GM23338 (cell line): ENCODE measurements around the gene RNF220. TPM values are rescaled to one million over a fixed set of nuclear protein-coding genes. Genes with fewer than 3 reads are reported as not detected.

Experiments used
- ATAC-seq: fragments of 200-7000 bp; cut with Tn5 transposase; 3 replicates; pipeline ENCODE4 v1.9.1; 2020
- DNase-seq: peaks from one replicate; pipeline ENCODE4 v3.0.0-alpha.2; 2015; ENCODE audit warnings: low spot score
- H2AFZ ChIP-seq: fragments of 200-600 bp; sonication (generic); 2 replicates; pipeline ENCODE4 v1.8.0; 2016; ENCODE audit warnings: antibody characterized with exemption, mild to moderate bottlenecking, moderate library complexity
- H3F3A ChIP-seq: fragments of 200-600 bp; sonication (generic); replicated peaks from 2 replicates; pipeline ENCODE4 v1.8.0; 2017; ENCODE audit warnings: antibody characterized with exemption, mixed run types, low read depth
- H3K27ac ChIP-seq: fragments of 200-600 bp; sonication (generic); 2 replicates; pipeline ENCODE4 v1.6.1; 2016; ENCODE audit warnings: low read depth
- H3K27me3 ChIP-seq: fragments of 200-600 bp; sonication (generic); 2 replicates; pipeline ENCODE4 v1.8.0; 2016; ENCODE audit warnings: mild to moderate bottlenecking, mixed run types, moderate library complexity; ENCODE audit not compliant: insufficient read depth
- H3K36me3 ChIP-seq: fragments of 200-600 bp; sonication (generic); 2 replicates; pipeline ENCODE4 v1.8.0; 2016; ENCODE audit warnings: mild to moderate bottlenecking; ENCODE audit not compliant: insufficient read depth
- H3K4me1 ChIP-seq: fragments of 200-600 bp; sonication (generic); 2 replicates; pipeline ENCODE4 v1.8.0; 2016; ENCODE audit warnings: mild to moderate bottlenecking, moderate library complexity; ENCODE audit not compliant: insufficient read depth
- H3K4me2 ChIP-seq: fragments of 200-600 bp; sonication (generic); 2 replicates; pipeline ENCODE4 v1.7.1; 2017; ENCODE audit warnings: mixed run types
- H3K4me3 ChIP-seq: fragments of 200-600 bp; sonication (generic); 2 replicates; pipeline ENCODE4 v1.6.1; 2016; ENCODE audit warnings: mixed run types
- H3K79me2 ChIP-seq: fragments of 200-600 bp; sonication (generic); replicated peaks from 2 replicates; pipeline ENCODE4 v1.8.0; 2017; ENCODE audit warnings: mild to moderate bottlenecking; ENCODE audit not compliant: insufficient read depth
- H3K9me2 ChIP-seq: fragments of 200-600 bp; sonication (generic); 2 replicates; pipeline ENCODE4 v1.8.0; 2017; ENCODE audit not compliant: insufficient read depth
- H4K20me1 ChIP-seq: fragments of 200-600 bp; sonication (generic); replicated peaks from 2 replicates; pipeline ENCODE4 v1.8.0; 2017; ENCODE audit warnings: mild to moderate bottlenecking; ENCODE audit not compliant: insufficient read depth
- H3K27ac Mint-ChIP-seq: 2 replicates; pipeline ENCODE4 v1.8.0; 2020; ENCODE audit warnings: inconsistent platforms, mild to moderate bottlenecking, moderate library complexity, mixed read lengths
- H3K27me3 Mint-ChIP-seq: 3 replicates; pipeline ENCODE4 v1.8.0; 2022; ENCODE audit warnings: low read depth, mild to moderate bottlenecking, moderate library complexity, mixed read lengths, inconsistent platforms; ENCODE audit not compliant: insufficient read depth, poor library complexity
- H3K36me3 Mint-ChIP-seq: 3 replicates; pipeline ENCODE4 v1.8.0; 2021; ENCODE audit warnings: low read depth, mild to moderate bottlenecking, inconsistent platforms, moderate library complexity, mixed read lengths
- H3K4me1 Mint-ChIP-seq: 3 replicates; pipeline ENCODE4 v1.8.0; 2020; ENCODE audit warnings: mild to moderate bottlenecking, inconsistent platforms, mixed read lengths
- H3K4me3 Mint-ChIP-seq: 3 replicates; pipeline ENCODE4 v1.8.0; 2021; ENCODE audit warnings: moderate library complexity, mild to moderate bottlenecking, inconsistent platforms, mixed read lengths
- H3K9me3 Mint-ChIP-seq: 3 replicates; pipeline ENCODE4 v1.8.0; 2020; ENCODE audit warnings: moderate library complexity, mild to moderate bottlenecking, inconsistent platforms, mixed read lengths
- STAT1 ChIP-seq: IDR thresholded peaks from one replicate; pipeline ENCODE4 v1.6.1; 2016; ENCODE audit warnings: antibody characterized with exemption; ENCODE audit not compliant: unreplicated experiment
- polyA plus RNA-seq: library from polyadenylated mRNA; unstranded; fragments of >200 nt; fragmentation: Nextera tagmentation; extraction: Ambion mirVana; gene quantifications from 2 replicates; pipeline ENCODE4 v1.2.1, GENCODE V29; 2016
- total RNA-seq: library from RNA; depleted of rRNA; stranded (reverse); fragments of >200 nt; shearing (Covaris generic); gene quantifications from 2 replicates; pipeline ENCODE4 v1.2.3, GENCODE V29; 2014
- TF ChIP-seq, protein P1 (sequence below): IDR thresholded peaks from one replicate; pipeline ENCODE4 v1.6.1; 2018; ENCODE audit warnings: antibody characterized with exemption; ENCODE audit not compliant: unreplicated experiment
- TF ChIP-seq, protein P2 (sequence below): IDR thresholded peaks from 2 replicates; pipeline ENCODE4 v1.6.1; 2016; ENCODE audit warnings: antibody characterized with exemption

RNF220 gene
- total and polyA plus RNA-seq, 2 experiments from 2014 or later = 72.8 to 168 TPM

DNA sequence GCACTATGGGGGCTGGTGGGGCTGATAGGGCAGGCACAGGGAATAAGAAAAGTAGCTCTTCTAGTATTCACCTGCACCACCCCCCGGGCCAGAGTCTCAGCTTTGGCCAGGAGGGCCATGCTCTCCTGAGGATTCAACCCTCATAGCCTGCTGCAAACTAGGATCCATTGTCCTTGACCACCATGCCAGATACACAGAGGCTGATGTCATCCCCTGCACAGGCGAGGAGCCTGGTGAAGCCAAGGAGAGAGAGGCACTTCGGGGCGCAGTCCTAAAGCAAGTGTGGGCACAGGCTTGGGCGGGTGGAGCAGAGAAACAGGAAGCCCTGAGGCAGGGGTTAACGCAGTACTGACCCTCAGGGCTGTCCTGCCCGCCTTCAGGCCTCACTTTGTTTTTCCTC lies 239.8 kb downstream of the RNF220 start:
- Histone ChIP-seq H3K27me3 (no peaks in the 10 kb centered on the region), H3F3A (no peaks in the 10 kb centered on the region; the same call in 1 of the 2 replicates), H3K4me3 (no peak overlapping the region), H3K36me3 (peaks cover 17% of the 10 kb centered on the region), H3K9me2 (no peaks in the 10 kb centered on the region), H3K4me1 (peaks cover 4% of the 10 kb centered on the region; the same call in 1 of the 2 replicates), H4K20me1 (peaks cover 15% of the 10 kb centered on the region), H3K4me2 (no peak overlapping the region), H3K79me2 (no peaks in the 10 kb centered on the region), H3K27ac (no peak overlapping the region), H2AFZ (no peak overlapping the region)
- Mint-ChIP-seq H3K4me3 (no peak overlapping the region), H3K4me1 (peaks cover 12% of the 10 kb centered on the region), H3K36me3 (peaks cover 69% of the 10 kb centered on the region), H3K27ac (no peak overlapping the region), H3K27me3 (peaks cover 8% of the 10 kb centered on the region), H3K9me3 (no peaks in the 10 kb centered on the region; the same call in 2 of the 3 replicates)
- no peak for ATAC-seq
- DNase-seq = no peak
- TF ChIP-seq STAT1 = no peak

DNA sequence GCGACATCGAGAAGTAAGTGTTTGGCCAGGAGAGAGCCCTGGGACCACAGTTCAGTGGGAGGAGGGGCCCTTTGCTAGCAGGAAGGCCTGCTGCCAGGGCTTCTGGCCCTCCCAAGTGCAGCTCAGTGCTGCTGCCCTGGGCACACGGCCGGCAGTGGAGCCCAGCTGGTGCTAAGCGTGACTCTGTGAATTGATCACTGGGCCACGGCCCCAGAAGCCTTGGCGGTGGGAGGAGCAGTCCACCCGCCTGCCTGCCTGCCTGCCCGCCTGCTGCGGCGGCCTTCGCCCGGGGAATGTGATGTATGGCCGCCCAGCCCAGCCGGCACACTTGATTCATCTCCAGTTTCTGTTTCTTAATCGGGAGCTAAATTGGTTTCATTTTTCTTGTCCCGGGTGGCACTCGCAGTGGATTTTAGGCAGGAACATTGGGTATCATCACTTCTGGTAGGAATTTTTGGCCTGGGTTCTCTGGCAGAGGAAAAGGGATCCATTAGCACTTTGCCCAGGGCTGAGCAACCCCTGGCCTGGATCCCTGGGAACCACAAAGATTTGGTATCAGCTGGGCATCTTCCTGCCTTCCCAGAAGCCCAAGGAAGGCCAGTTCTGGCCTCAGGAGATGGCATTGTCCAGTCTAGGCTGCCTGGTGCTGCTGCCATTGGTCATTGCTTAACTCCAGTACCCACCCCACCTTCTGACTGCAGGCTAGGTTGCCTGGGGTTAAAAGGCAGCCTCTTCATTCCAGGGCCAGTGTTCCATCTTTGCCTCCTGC lies 240.6 kb downstream of the RNF220 start:
- no peak overlapping the region for H3K27ac ChIP-seq
- ATAC-seq (no peak), DNase-seq (no peak)
- no peaks in the 10 kb centered on the region; the same call in 2 of the 3 replicates for H3K9me3 Mint-ChIP-seq
- H3K79me2 ChIP-seq = no peaks in the 10 kb centered on the region
- H3K27me3 Mint-ChIP-seq = peaks cover 8% of the 10 kb centered on the region
- H3K9me2 ChIP-seq = no peaks in the 10 kb centered on the region
- peaks cover 15% of the 10 kb centered on the region for H4K20me1 ChIP-seq
- peaks cover 18% of the 10 kb centered on the region for H3K36me3 ChIP-seq
- H3K36me3 Mint-ChIP-seq = peaks cover 69% of the 10 kb centered on the region
- H2AFZ ChIP-seq = no peak overlapping the region
- H3F3A ChIP-seq = no peaks in the 10 kb centered on the region
- H3K27ac Mint-ChIP-seq = no peak overlapping the region
- no peak overlapping the region for H3K4me3 Mint-ChIP-seq
- H3K4me1 Mint-ChIP-seq = peaks cover 20% of the 10 kb centered on the region
- no peak overlapping the region for H3K4me2 ChIP-seq
- H3K4me3 ChIP-seq = no peak overlapping the region
- TF ChIP-seq, protein P1, sequence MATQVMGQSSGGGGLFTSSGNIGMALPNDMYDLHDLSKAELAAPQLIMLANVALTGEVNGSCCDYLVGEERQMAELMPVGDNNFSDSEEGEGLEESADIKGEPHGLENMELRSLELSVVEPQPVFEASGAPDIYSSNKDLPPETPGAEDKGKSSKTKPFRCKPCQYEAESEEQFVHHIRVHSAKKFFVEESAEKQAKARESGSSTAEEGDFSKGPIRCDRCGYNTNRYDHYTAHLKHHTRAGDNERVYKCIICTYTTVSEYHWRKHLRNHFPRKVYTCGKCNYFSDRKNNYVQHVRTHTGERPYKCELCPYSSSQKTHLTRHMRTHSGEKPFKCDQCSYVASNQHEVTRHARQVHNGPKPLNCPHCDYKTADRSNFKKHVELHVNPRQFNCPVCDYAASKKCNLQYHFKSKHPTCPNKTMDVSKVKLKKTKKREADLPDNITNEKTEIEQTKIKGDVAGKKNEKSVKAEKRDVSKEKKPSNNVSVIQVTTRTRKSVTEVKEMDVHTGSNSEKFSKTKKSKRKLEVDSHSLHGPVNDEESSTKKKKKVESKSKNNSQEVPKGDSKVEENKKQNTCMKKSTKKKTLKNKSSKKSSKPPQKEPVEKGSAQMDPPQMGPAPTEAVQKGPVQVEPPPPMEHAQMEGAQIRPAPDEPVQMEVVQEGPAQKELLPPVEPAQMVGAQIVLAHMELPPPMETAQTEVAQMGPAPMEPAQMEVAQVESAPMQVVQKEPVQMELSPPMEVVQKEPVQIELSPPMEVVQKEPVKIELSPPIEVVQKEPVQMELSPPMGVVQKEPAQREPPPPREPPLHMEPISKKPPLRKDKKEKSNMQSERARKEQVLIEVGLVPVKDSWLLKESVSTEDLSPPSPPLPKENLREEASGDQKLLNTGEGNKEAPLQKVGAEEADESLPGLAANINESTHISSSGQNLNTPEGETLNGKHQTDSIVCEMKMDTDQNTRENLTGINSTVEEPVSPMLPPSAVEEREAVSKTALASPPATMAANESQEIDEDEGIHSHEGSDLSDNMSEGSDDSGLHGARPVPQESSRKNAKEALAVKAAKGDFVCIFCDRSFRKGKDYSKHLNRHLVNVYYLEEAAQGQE = no peak
- TF ChIP-seq, protein P2, sequence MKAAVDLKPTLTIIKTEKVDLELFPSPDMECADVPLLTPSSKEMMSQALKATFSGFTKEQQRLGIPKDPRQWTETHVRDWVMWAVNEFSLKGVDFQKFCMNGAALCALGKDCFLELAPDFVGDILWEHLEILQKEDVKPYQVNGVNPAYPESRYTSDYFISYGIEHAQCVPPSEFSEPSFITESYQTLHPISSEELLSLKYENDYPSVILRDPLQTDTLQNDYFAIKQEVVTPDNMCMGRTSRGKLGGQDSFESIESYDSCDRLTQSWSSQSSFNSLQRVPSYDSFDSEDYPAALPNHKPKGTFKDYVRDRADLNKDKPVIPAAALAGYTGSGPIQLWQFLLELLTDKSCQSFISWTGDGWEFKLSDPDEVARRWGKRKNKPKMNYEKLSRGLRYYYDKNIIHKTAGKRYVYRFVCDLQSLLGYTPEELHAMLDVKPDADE = no peak
- peaks cover 11% of the 10 kb centered on the region; the same call in 1 of the 2 replicates for H3K4me1 ChIP-seq
- no peaks in the 10 kb centered on the region for H3K27me3 ChIP-seq
